Measurements from ENCODE around the gene PCIF1.
A peak's percentile ranks its signal among the peaks of the same experiment; 100 is the strongest.

PCIF1 gene

GRCh38 chr20:45934586-45935415, at the start of gene PCIF1:
Gene PCIF1, plus strand, starts transcription at chr20:45934683. Its CDS starts 4,317 bp downstream, at chr20:45939000.
- H3K4me3 ChIP-seq (replicated peaks; ENCODE audit: low read depth, low read length) = peak within 1 kb of the TSS; percentile 75
- peak; percentile 95 for DNase-seq (ENCODE audit: extremely low read depth, low read depth)
- no peak for TF ChIP-seq CTCF (IDR thresholded peaks at IDR 0.05; ENCODE audit: low read depth, low read length, missing control alignments)

- no peak overlapping the region for H3K4me3 ChIP-seq (replicated peaks; ENCODE audit: low read depth, low read length)
- no peak for DNase-seq (ENCODE audit: extremely low read depth, low read depth)
- TF ChIP-seq CTCF (IDR thresholded peaks at IDR 0.05; ENCODE audit: low read depth, low read length, missing control alignments) = no peak
These were observed 47.7 kb upstream of the PCIF1 start for GRCh38 chr20:45886590-45887345.

GRCh38 chr20:45887346-45887715, 47.2 kb upstream of the PCIF1 start, which contains the start of gene SPATA25:
Gene SPATA25, minus strand, starts transcription at chr20:45887622. Its CDS starts 32 bp downstream, at chr20:45887590.
- DNase-seq (ENCODE audit: extremely low read depth, low read depth) = no peak
- no peak within 1 kb of the TSS for H3K4me3 ChIP-seq (replicated peaks; ENCODE audit: low read depth, low read length)
- TF ChIP-seq CTCF (IDR thresholded peaks at IDR 0.05; ENCODE audit: low read depth, low read length, missing control alignments) = no peak

- DNase-seq (ENCODE audit: extremely low read depth, low read depth) = no peak
- no peak overlapping the region for H3K4me3 ChIP-seq (replicated peaks; ENCODE audit: low read depth, low read length)
- TF ChIP-seq CTCF (IDR thresholded peaks at IDR 0.05; ENCODE audit: low read depth, low read length, missing control alignments) = no peak
These were observed 45.8 kb upstream of the PCIF1 start for GRCh38 chr20:45888681-45889080.

GRCh38 chr20:45890077-45890984, 44.2 kb upstream of the PCIF1 start:
- DNase-seq (ENCODE audit: extremely low read depth, low read depth) = no peak
- peak overlapping the region; percentile 80 for H3K4me3 ChIP-seq (replicated peaks; ENCODE audit: low read depth, low read length)

More at GRCh38 chr20:45890077-45890984, 44.2 kb upstream of the PCIF1 start:
- TF ChIP-seq CTCF (IDR thresholded peaks at IDR 0.05; ENCODE audit: low read depth, low read length, missing control alignments) = peak; percentile 74
